DND-41 (cell line): ENCODE measurements around the gene KBTBD4.
"Not testable (repeated sequence)": the region's sequence is repeated elsewhere in the genome, so short reads cannot be mapped to it uniquely, and the experiment has no call there.

Experiments used
- ATAC-seq: fragments of 200-7000 bp; cut with Tn5 transposase; 3 replicates; pipeline ENCODE4 v1.9.1; 2021; ENCODE audit warnings: low read depth; ENCODE audit not compliant: insufficient read depth
- DNase-seq: peaks from one replicate; pipeline ENCODE4 v3.0.0-alpha.2; 2020
- H2AFZ ChIP-seq: 2 replicates; pipeline ENCODE4 v1.6.0; 2012; ENCODE audit warnings: low read depth, low read length
- H3K27ac ChIP-seq: 2 replicates; pipeline ENCODE4 v1.5.1; 2012; ENCODE audit warnings: low read length, inconsistent platforms
- H3K27me3 ChIP-seq: fragments of 200-600 bp; sonication (generic); 2 replicates; pipeline ENCODE4 v1.6.0; 2012; ENCODE audit warnings: low read length, mild to moderate bottlenecking, inconsistent platforms; ENCODE audit not compliant: insufficient read depth, poor library complexity
- H3K36me3 ChIP-seq: 2 replicates; pipeline ENCODE4 v1.5.1; 2012; ENCODE audit warnings: low read length, inconsistent platforms; ENCODE audit not compliant: insufficient read depth
- H3K4me1 ChIP-seq: 2 replicates; pipeline ENCODE4 v1.5.1; 2012; ENCODE audit warnings: mild to moderate bottlenecking, low read length; ENCODE audit not compliant: insufficient read depth
- H3K4me2 ChIP-seq: 2 replicates; pipeline ENCODE4 v1.6.0; 2012; ENCODE audit warnings: mild to moderate bottlenecking, moderate library complexity, low read length, inconsistent platforms; ENCODE audit not compliant: insufficient read depth
- H3K4me3 ChIP-seq, 2 experiments: fragments of 200-600 bp in 1 of 2; shearing (Covaris generic) in 1 of 2; 2 replicates each; pipeline ENCODE4 v1.5.1; 2012 to 2016; ENCODE audit warnings: inconsistent platforms in 2 of 2, low read length in 2 of 2, mild to moderate bottlenecking in 2 of 2, low read depth in 1 of 2, moderate library complexity in 1 of 2
- H3K79me2 ChIP-seq: 2 replicates; pipeline ENCODE4 v1.6.0; 2012; ENCODE audit warnings: low read length, inconsistent platforms; ENCODE audit not compliant: insufficient read depth
- H3K9ac ChIP-seq: 2 replicates; pipeline ENCODE4 v1.6.0; 2012; ENCODE audit warnings: low read depth, mild to moderate bottlenecking, inconsistent platforms, low read length, moderate library complexity
- H3K9me3 ChIP-seq: 2 replicates; pipeline ENCODE4 v1.5.1; 2012; ENCODE audit warnings: low read length, moderate library complexity, mild to moderate bottlenecking, inconsistent platforms; ENCODE audit not compliant: insufficient read depth, severe bottlenecking
- H4K20me1 ChIP-seq: 2 replicates; pipeline ENCODE4 v1.6.0; 2012; ENCODE audit warnings: low read length; ENCODE audit not compliant: insufficient read depth
- EZH2 ChIP-seq: IDR thresholded peaks from 3 replicates; pipeline ENCODE4 v1.6.1; 2012; ENCODE audit warnings: borderline replicate concordance, low read depth, mild to moderate bottlenecking, moderate library complexity, low read length, inconsistent platforms; ENCODE audit not compliant: severe bottlenecking
- TF ChIP-seq, protein P1 (sequence below): IDR thresholded peaks from 2 replicates; pipeline ENCODE4 v1.5.1; 2012; ENCODE audit warnings: borderline replicate concordance, low read length, moderate library complexity, mild to moderate bottlenecking; ENCODE audit not compliant: poor library complexity, severe bottlenecking; ENCODE audit errors: extremely low read depth

The KBTBD4 gene

DNA sequence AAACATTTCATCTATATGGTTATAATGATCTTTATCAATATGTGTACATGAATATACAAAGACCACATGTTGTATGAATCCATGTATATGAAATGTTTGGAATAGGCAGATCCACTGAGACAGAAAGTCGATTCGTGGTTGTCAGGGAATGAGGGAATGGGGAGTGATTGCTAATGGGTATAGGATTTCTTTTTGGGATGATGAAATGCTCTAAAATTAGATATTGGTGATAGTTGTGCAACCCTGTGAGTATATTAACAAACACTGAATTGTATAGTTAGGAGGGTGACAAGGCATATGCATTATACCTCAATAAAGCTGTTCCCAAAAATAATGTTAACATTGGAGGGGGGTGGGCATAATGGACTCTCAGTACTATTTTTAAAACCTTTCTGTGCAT lies 18.3 kb downstream of the KBTBD4 start:
- no peaks in the 10 kb centered on the region for H4K20me1 ChIP-seq
- no peak overlapping the region for H3K4me2 ChIP-seq
- H3K4me1 ChIP-seq: peaks cover 14% of the 10 kb centered on the region
- H3K36me3 ChIP-seq: no peaks in the 10 kb centered on the region; the same call in 1 of the 2 replicates
- no peak for DNase-seq
- ATAC-seq: no peak
- TF ChIP-seq, protein P1, sequence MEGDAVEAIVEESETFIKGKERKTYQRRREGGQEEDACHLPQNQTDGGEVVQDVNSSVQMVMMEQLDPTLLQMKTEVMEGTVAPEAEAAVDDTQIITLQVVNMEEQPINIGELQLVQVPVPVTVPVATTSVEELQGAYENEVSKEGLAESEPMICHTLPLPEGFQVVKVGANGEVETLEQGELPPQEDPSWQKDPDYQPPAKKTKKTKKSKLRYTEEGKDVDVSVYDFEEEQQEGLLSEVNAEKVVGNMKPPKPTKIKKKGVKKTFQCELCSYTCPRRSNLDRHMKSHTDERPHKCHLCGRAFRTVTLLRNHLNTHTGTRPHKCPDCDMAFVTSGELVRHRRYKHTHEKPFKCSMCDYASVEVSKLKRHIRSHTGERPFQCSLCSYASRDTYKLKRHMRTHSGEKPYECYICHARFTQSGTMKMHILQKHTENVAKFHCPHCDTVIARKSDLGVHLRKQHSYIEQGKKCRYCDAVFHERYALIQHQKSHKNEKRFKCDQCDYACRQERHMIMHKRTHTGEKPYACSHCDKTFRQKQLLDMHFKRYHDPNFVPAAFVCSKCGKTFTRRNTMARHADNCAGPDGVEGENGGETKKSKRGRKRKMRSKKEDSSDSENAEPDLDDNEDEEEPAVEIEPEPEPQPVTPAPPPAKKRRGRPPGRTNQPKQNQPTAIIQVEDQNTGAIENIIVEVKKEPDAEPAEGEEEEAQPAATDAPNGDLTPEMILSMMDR: no peak
- no peak for TF ChIP-seq EZH2
- no peak overlapping the region for H3K27ac ChIP-seq
- H2AFZ ChIP-seq: no peak overlapping the region
- no peaks in the 10 kb centered on the region for H3K9me3 ChIP-seq
- peaks cover 15% of the 10 kb centered on the region for H3K79me2 ChIP-seq
- H3K27me3 ChIP-seq: no peaks in the 10 kb centered on the region
- no peak overlapping the region for H3K4me3 ChIP-seq
- no peak overlapping the region for H3K9ac ChIP-seq

DNA sequence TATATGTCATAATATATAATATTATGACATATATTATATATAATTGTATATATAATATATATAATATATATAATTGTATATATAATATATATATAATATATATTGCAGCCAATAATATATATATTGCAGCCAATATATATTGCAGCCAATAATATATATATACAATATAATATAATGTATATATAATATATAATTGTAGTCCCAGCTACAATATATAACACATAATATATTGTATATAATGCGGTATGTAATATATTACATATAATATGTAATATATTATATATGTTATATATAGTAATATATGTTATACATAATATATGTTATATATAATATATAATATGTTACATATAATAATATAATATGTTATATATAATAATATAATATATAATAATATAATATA lies 20.1 kb downstream of the KBTBD4 start:
- no peaks in the 10 kb centered on the region for H3K36me3 ChIP-seq

DNA sequence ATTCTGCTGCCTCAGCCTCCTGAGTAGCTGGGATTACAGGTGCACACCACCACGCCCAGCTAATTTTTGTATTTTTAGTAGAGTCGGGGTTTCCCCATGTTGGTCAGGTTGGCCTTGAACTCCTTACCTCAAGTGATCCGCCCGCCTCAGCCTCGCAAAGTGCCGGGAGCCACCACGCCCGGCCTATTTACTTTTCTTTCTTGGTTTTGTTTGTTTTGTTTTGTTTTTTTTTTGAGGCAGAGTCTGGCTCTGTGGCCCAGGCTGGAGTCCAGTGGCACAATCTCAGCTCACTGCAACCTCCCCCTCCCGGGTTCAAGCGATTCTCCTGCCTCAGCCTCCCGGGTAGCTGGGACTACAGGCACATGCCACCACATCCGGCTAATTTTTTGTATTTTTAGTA lies 21.8 kb downstream of the KBTBD4 start:
- H3K4me3 ChIP-seq, H4K20me1 ChIP-seq, H2AFZ ChIP-seq, H3K36me3 ChIP-seq, H3K9ac ChIP-seq, ATAC-seq, H3K27ac ChIP-seq, H3K9me3 ChIP-seq, DNase-seq, H3K27me3 ChIP-seq, H3K4me2 ChIP-seq: not testable (repeated sequence)
- peaks cover 18% of the 10 kb centered on the region for H3K79me2 ChIP-seq
- H3K4me1 ChIP-seq: peaks cover 17% of the 10 kb centered on the region

More for the DNA sequence above, 20.1 kb downstream of the KBTBD4 start:
- Histone ChIP-seq H3K9me3 (no peaks in the 10 kb centered on the region), H3K4me2 (no peak overlapping the region), H2AFZ (no peak overlapping the region), H4K20me1 (no peaks in the 10 kb centered on the region), H3K9ac (no peak overlapping the region), H3K79me2 (peaks cover 3% of the 10 kb centered on the region), H3K27ac (no peak overlapping the region), H3K27me3 (no peaks in the 10 kb centered on the region), H3K4me1 (peaks cover 10% of the 10 kb centered on the region), H3K4me3 (no peak overlapping the region)
- TF ChIP-seq, protein P1: no peak
- no peak for TF ChIP-seq EZH2
- ATAC-seq (no peak), DNase-seq (no peak)

GRCh38 chr11:47553406-47553743 lies 25.4 kb downstream of the KBTBD4 start:
- Histone ChIP-seq H3K9me3 (no peaks in the 10 kb centered on the region), H3K9ac (peak overlapping the region; percentile 71), H4K20me1 (peaks cover 32% of the 10 kb centered on the region), H3K27me3 (no peaks in the 10 kb centered on the region), H3K4me3 (peak overlapping the region; percentile 69 to 78), H3K27ac (peak overlapping the region; percentile 89), H3K36me3 (peaks cover 17% of the 10 kb centered on the region; the same call in 1 of the 2 replicates), H3K4me2 (peak overlapping the region; percentile 97), H2AFZ (peak overlapping the region; percentile 100), H3K79me2 (peaks cover 54% of the 10 kb centered on the region), H3K4me1 (peaks cover 47% of the 10 kb centered on the region)
- DNase-seq (no peak), ATAC-seq (peak; percentile 39)
- no peak for TF ChIP-seq EZH2
- TF ChIP-seq, protein P1: no peak
